KOPT-K1 (cell line): Measurements from ENCODE around the gene SLC9C2.
"Not testable (repeated sequence)": the region's sequence is repeated elsewhere in the genome, so short reads cannot be mapped to it uniquely, and the experiment has no call there.

Experiments
- H3K27ac ChIP-seq: fragments of 200-600 bp; sonication (generic); 2 replicates; pipeline ENCODE4 v1.5.1; 2016; ENCODE audit warnings: antibody characterized with exemption, mild to moderate bottlenecking, low read depth, low read length; ENCODE audit not compliant: poor library complexity, severe bottlenecking
- H3K36me3 ChIP-seq: fragments of 200-600 bp; sonication (generic); 2 replicates; pipeline ENCODE4 v1.5.1; 2017; ENCODE audit warnings: antibody characterized with exemption, mild to moderate bottlenecking, low read length, moderate library complexity; ENCODE audit not compliant: insufficient read depth
- H3K9me3 ChIP-seq: fragments of 200-600 bp; sonication (generic); 2 replicates; pipeline ENCODE4 v1.5.1; 2017; ENCODE audit warnings: antibody characterized with exemption, low read length, mild to moderate bottlenecking; ENCODE audit not compliant: insufficient read depth, poor library complexity, severe bottlenecking

SLC9C2 gene

GRCh38 chr1:173596097-173596825 lies 6.6 kb downstream of the SLC9C2 start:
- no peak overlapping the region for H3K27ac ChIP-seq
- no peaks in the 10 kb centered on the region for H3K36me3 ChIP-seq
- H3K9me3 ChIP-seq, result peaks cover 5% of the 10 kb centered on the region

DNA sequence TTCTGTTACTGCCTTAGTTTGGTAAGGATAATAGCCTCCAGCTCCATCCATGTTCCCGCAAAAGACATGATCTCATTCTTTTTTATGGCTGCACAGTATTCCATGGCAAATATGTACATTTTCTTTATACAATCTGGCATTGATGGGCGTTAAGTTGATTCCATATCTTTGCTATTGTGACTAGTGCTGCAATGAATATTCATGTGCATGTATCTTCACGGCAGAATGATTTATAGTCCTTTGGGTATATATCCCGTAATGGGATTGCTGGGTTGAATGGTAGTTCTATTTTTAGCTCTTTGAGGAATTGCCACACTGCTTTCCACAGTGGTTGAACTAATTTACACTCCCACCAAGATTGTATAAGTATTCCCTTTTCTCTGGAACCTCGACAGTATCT lies 11.7 kb downstream of the SLC9C2 start:
- not testable (repeated sequence) for H3K9me3 ChIP-seq, H3K27ac ChIP-seq, H3K36me3 ChIP-seq

DNA sequence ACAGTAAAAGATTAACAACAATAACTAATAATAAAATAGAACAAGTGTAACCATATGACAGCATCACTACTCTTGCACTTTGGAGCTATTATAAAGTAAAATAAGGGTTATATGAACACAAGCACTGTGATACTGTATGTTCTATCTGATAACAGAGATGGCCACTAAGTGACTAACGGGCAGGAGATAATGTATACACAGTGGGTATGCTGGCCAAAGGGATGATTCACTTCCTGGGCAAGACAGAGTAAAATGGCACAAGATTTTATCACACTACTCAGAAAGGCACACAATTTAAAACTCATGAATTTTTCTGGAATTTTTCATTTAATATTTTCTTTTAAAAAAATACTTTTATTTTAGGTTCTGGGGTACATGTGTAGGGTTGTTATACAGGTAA lies 12.3 kb downstream of the SLC9C2 start:
- no peak overlapping the region for H3K27ac ChIP-seq

GRCh38 chr1:173581383-173582079 lies 21.3 kb downstream of the SLC9C2 start:
- no peaks in the 10 kb centered on the region for H3K36me3 ChIP-seq
- H3K27ac ChIP-seq, result no peak overlapping the region
- H3K9me3 ChIP-seq, result no peaks in the 10 kb centered on the region

More for the DNA sequence above, 12.3 kb downstream of the SLC9C2 start:
- no peaks in the 10 kb centered on the region for H3K36me3 ChIP-seq
- H3K9me3 ChIP-seq, result no peaks in the 10 kb centered on the region

DNA sequence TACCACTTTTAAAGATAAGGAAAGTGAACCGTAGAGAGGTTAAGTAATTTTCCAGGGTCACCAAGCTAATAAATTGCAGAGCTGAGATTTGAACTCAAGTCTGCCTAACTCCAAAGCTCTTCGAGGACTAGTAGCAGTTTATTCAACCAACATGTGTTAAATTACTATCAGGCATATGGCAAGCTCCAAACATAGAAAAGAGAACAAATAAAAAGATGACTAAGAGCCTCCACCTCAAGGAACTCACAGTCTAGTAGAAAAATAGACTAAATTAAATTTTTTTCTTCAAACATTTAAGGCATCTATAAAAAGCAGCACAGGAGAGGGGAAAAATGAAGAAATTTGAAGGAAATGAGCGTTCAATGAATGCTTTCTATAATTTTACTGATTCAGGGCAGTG lies 22.2 kb downstream of the SLC9C2 start:
- Histone ChIP-seq H3K9me3 (no peaks in the 10 kb centered on the region), H3K27ac (no peak overlapping the region), H3K36me3 (no peaks in the 10 kb centered on the region)

GRCh38 chr1:173580071-173580470 lies 22.8 kb downstream of the SLC9C2 start:
- Histone ChIP-seq H3K9me3 (no peaks in the 10 kb centered on the region), H3K36me3 (no peaks in the 10 kb centered on the region), H3K27ac (no peak overlapping the region)

GRCh38 chr1:173573596-173573995 lies 29.3 kb downstream of the SLC9C2 start:
- Histone ChIP-seq H3K36me3 (no peaks in the 10 kb centered on the region), H3K9me3 (no peaks in the 10 kb centered on the region), H3K27ac (no peak overlapping the region)

- Histone ChIP-seq H3K27ac (no peak overlapping the region), H3K36me3 (no peaks in the 10 kb centered on the region), H3K9me3 (no peaks in the 10 kb centered on the region)
Observed at GRCh38 chr1:173572201-173572873, 30.5 kb downstream of the SLC9C2 start.

GRCh38 chr1:173570370-173571007 lies 32.4 kb downstream of the SLC9C2 start:
- H3K9me3 ChIP-seq, result no peaks in the 10 kb centered on the region
- H3K36me3 ChIP-seq, result no peaks in the 10 kb centered on the region
- H3K27ac ChIP-seq, result no peak overlapping the region

DNA sequence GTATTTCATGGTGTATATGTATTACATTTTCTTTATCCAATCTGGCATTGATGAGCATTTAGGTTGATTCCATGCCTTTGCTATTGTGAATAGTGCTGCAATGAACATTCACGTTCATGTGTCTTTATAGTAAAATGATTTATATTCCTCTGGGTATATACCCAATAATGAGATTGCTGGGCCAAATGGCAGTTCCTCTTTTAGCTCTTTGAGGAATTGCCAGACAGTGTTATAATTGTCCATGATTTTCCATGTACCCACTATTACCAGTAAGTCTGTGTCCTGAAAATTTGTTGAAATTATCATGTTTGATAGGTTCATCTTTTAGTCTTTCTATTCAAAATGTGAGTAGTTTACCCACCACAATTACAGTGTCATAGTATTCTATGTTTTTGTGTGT lies 34.4 kb downstream of the SLC9C2 start:
- Histone ChIP-seq H3K36me3 (no peaks in the 10 kb centered on the region), H3K27ac (no peak overlapping the region), H3K9me3 (no peaks in the 10 kb centered on the region)

DNA sequence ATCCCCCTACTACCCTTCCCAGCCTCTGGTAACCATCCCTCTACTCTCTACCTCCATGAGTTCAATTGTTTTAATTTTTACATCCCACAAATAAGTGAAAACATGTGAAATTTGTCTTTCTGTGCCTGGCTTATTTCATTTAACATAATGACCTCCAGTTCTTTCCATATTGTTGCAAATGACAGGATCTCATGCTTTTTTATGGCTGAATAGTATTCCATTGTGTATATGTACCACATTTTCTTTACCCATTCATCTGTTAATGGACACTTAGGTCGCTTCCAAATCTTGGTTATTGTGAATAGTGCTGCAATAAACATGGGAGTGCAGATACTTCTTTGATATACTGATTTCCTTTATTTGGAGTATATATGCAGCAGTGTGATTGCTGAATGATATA lies 39.0 kb downstream of the SLC9C2 start:
- not testable (repeated sequence) for H3K36me3 ChIP-seq, H3K9me3 ChIP-seq, H3K27ac ChIP-seq

DNA sequence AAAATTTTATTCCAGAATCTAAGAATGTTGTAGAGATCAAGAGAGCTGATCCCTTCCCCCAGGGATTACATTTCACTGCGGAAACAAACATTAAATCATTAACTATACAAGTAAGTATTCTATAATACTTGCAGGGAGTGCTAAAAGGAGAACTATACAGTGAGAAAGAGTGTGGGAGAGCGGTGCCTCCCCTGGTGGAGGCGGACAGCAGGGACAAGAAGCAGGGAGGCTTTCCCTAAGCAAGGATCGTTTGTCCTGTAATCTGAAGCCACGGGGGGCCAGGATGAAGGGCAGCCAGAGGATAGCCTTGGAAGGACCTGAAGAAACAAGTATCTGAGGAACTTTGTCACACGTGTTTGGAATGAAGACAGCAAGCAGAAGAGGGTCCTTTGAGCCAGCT lies 40.1 kb downstream of the SLC9C2 start:
- Histone ChIP-seq H3K9me3 (no peaks in the 10 kb centered on the region), H3K27ac (no peak overlapping the region), H3K36me3 (no peaks in the 10 kb centered on the region)

GRCh38 chr1:173561263-173561662 lies 41.6 kb downstream of the SLC9C2 start:
- no peaks in the 10 kb centered on the region for H3K9me3 ChIP-seq
- no peaks in the 10 kb centered on the region for H3K36me3 ChIP-seq
- H3K27ac ChIP-seq, result no peak overlapping the region

DNA sequence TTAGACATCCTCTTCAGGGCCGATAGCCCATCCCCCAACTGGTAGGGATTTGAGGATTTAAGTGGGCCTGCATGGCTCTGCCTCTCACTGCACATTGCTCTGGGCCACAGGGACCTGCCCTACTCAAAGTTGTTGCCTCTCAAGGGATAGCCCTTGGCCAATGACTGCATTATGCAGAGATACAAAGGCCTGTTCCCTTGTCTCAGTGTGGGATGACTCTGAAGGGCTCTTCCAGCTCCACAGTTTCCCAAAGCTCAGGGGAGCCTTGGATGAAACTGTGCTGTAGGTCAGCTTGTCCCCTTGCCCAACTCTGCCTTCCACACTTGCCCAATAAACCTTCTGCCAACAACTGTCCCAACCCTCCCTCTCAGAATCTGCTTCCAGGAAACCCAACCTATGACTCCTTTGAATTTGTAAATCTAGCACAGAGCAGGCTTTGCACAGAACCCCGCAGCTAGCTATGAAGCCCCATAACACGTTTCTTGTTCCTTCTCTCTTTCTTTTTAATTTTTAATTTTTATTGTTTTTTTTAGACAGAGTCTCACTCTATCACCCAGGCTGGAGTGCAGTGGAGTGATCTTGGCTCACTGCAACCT lies 42.5 kb downstream of the SLC9C2 start:
- Histone ChIP-seq H3K36me3 (no peaks in the 10 kb centered on the region), H3K27ac (no peak overlapping the region), H3K9me3 (no peaks in the 10 kb centered on the region)
